SK-N-SH (cell line): ENCODE results near the gene TMEM132D.

ENCODE experiments used
- FOXJ3 ChIP-seq: sonication (generic); formaldehyde crosslinking; IDR thresholded peaks from 2 replicates; pipeline ENCODE4 v1.5.1; 2020; ENCODE audit warnings: mild to moderate bottlenecking, missing genetic modification reagents
- NRF1 ChIP-seq: IDR thresholded peaks from 2 replicates; pipeline ENCODE4 v1.6.1; 2012; ENCODE audit warnings: low read depth, mild to moderate bottlenecking, low read length
- RAD21 ChIP-seq: IDR thresholded peaks from 2 replicates; pipeline ENCODE4 v1.6.1; 2012; ENCODE audit warnings: mild to moderate bottlenecking, low read length
- TF ChIP-seq, protein P1 (sequence below): fragments of 200-600 bp; sonication (generic); IDR thresholded peaks from 2 replicates; pipeline ENCODE4 v1.6.1; 2017; ENCODE audit warnings: antibody characterized with exemption, mild to moderate bottlenecking, moderate library complexity
- TF ChIP-seq, protein P2 (sequence below): IDR thresholded peaks from 2 replicates; pipeline ENCODE4 v1.6.1; 2012; ENCODE audit warnings: mild to moderate bottlenecking, low read depth, low read length, moderate library complexity

DNA sequence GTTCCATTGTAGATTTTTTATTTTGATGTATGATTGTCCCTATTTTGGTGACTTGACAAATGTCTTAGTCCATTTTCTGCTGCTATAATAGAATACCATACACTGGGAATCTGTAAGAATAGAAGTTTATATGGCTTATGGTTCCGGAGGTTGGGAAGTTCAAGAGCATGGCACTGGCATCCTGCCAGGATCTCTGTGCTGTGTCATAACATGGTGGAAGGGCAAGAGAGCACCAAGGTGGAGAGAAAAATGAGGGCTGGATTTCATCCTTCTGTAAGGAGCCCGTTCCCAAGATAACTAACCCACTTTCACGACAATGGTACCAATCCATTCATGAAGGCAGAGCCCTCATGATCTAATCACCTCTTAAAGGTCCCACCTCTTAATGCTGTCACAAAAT is 176.7 kb downstream of the TMEM132D start:
- TF ChIP-seq RAD21: no peak
- TF ChIP-seq NRF1: no peak
- TF ChIP-seq, protein P1, sequence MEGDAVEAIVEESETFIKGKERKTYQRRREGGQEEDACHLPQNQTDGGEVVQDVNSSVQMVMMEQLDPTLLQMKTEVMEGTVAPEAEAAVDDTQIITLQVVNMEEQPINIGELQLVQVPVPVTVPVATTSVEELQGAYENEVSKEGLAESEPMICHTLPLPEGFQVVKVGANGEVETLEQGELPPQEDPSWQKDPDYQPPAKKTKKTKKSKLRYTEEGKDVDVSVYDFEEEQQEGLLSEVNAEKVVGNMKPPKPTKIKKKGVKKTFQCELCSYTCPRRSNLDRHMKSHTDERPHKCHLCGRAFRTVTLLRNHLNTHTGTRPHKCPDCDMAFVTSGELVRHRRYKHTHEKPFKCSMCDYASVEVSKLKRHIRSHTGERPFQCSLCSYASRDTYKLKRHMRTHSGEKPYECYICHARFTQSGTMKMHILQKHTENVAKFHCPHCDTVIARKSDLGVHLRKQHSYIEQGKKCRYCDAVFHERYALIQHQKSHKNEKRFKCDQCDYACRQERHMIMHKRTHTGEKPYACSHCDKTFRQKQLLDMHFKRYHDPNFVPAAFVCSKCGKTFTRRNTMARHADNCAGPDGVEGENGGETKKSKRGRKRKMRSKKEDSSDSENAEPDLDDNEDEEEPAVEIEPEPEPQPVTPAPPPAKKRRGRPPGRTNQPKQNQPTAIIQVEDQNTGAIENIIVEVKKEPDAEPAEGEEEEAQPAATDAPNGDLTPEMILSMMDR: no peak
- TF ChIP-seq, protein P2, sequence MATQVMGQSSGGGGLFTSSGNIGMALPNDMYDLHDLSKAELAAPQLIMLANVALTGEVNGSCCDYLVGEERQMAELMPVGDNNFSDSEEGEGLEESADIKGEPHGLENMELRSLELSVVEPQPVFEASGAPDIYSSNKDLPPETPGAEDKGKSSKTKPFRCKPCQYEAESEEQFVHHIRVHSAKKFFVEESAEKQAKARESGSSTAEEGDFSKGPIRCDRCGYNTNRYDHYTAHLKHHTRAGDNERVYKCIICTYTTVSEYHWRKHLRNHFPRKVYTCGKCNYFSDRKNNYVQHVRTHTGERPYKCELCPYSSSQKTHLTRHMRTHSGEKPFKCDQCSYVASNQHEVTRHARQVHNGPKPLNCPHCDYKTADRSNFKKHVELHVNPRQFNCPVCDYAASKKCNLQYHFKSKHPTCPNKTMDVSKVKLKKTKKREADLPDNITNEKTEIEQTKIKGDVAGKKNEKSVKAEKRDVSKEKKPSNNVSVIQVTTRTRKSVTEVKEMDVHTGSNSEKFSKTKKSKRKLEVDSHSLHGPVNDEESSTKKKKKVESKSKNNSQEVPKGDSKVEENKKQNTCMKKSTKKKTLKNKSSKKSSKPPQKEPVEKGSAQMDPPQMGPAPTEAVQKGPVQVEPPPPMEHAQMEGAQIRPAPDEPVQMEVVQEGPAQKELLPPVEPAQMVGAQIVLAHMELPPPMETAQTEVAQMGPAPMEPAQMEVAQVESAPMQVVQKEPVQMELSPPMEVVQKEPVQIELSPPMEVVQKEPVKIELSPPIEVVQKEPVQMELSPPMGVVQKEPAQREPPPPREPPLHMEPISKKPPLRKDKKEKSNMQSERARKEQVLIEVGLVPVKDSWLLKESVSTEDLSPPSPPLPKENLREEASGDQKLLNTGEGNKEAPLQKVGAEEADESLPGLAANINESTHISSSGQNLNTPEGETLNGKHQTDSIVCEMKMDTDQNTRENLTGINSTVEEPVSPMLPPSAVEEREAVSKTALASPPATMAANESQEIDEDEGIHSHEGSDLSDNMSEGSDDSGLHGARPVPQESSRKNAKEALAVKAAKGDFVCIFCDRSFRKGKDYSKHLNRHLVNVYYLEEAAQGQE: no peak
- no peak for TF ChIP-seq FOXJ3
